KMS-11 (cell line): Measurements from ENCODE around the gene TPM4.

Experiments
- H2AFZ ChIP-seq: fragments of 200-600 bp; sonication (generic); 2 replicates; pipeline ENCODE4 v1.6.1; 2016; ENCODE audit warnings: antibody characterized with exemption, mixed run types, low read depth
- H3K27ac ChIP-seq: fragments of 200-600 bp; sonication (generic); 2 replicates; pipeline ENCODE4 v1.6.1; 2016; ENCODE audit warnings: mild to moderate bottlenecking, mixed run types
- H3K27me3 ChIP-seq: fragments of 200-600 bp; sonication (generic); 2 replicates; pipeline ENCODE4 v1.6.1; 2017; ENCODE audit warnings: mild to moderate bottlenecking, low read depth, mixed run types, moderate library complexity; ENCODE audit not compliant: insufficient read depth
- H3K36me3 ChIP-seq: fragments of 200-600 bp; sonication (generic); 2 replicates; pipeline ENCODE4 v1.6.1; 2017; ENCODE audit warnings: mild to moderate bottlenecking, mixed run types; ENCODE audit not compliant: insufficient read depth
- H3K4me1 ChIP-seq: fragments of 200-600 bp; sonication (generic); 2 replicates; pipeline ENCODE4 v1.6.1; 2016; ENCODE audit warnings: mild to moderate bottlenecking, low read depth, mixed run types; ENCODE audit not compliant: poor library complexity, severe bottlenecking
- H3K4me2 ChIP-seq: fragments of 200-600 bp; sonication (generic); 2 replicates; pipeline ENCODE4 v1.7.0; 2016; ENCODE audit warnings: mild to moderate bottlenecking, mixed run types
- H3K4me3 ChIP-seq: fragments of 200-600 bp; sonication (generic); IDR thresholded peaks from 2 replicates; pipeline ENCODE4 v1.6.1; 2017; ENCODE audit warnings: low read depth, low read length, mixed read lengths; ENCODE audit not compliant: insufficient read depth
- H3K79me2 ChIP-seq: fragments of 200-600 bp; sonication (generic); 2 replicates; pipeline ENCODE4 v1.6.1; 2016; ENCODE audit warnings: low read depth, mixed run types; ENCODE audit not compliant: insufficient read depth
- H3K9ac ChIP-seq: fragments of 200-600 bp; sonication (generic); 2 replicates; pipeline ENCODE4 v1.6.1; 2016; ENCODE audit warnings: mild to moderate bottlenecking, mixed run types
- H4K20me1 ChIP-seq: fragments of 200-600 bp; sonication (generic); 2 replicates; pipeline ENCODE4 v1.6.1; 2016; ENCODE audit warnings: mild to moderate bottlenecking, mixed run types; ENCODE audit not compliant: insufficient read depth
- TF ChIP-seq, protein P1 (sequence below): fragments of 200-600 bp; sonication (generic); conservative IDR thresholded peaks from 2 replicates; pipeline ENCODE4 v1.6.1; 2017; ENCODE audit warnings: low read depth, mild to moderate bottlenecking, antibody characterized with exemption, low read length, moderate library complexity, mixed read lengths

TPM4 gene

DNA sequence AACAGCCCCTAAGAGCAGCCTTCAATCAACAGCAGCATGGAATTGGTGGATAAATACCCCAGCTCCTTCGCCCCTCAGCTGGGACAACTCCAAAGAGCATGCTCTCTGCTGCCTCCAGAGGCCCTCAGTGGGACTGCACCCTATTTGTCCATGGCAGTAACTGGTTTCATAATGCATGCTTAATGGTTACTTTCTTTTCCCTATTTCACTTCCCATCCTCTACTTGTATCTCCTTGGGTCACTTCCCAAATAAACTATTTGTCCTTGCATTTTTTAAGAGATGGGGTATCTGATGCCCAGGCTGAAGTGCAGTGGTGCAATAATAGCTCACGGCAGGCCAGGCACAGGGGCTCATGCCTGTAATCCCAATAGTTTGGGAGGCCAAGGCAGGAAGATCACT, 13.5 kb upstream of the TPM4 start:
- Histone ChIP-seq H3K27me3 (peaks cover 4% of the 10 kb centered on the region; the same call in 1 of the 2 replicates), H3K4me2 (no peak overlapping the region), H2AFZ (no peak overlapping the region), H3K27ac (no peak overlapping the region), H3K4me1 (no peaks in the 10 kb centered on the region), H3K79me2 (no peaks in the 10 kb centered on the region), H4K20me1 (no peaks in the 10 kb centered on the region), H3K36me3 (no peaks in the 10 kb centered on the region), H3K9ac (no peak overlapping the region), H3K4me3 (no peak overlapping the region)
- TF ChIP-seq, protein P1, sequence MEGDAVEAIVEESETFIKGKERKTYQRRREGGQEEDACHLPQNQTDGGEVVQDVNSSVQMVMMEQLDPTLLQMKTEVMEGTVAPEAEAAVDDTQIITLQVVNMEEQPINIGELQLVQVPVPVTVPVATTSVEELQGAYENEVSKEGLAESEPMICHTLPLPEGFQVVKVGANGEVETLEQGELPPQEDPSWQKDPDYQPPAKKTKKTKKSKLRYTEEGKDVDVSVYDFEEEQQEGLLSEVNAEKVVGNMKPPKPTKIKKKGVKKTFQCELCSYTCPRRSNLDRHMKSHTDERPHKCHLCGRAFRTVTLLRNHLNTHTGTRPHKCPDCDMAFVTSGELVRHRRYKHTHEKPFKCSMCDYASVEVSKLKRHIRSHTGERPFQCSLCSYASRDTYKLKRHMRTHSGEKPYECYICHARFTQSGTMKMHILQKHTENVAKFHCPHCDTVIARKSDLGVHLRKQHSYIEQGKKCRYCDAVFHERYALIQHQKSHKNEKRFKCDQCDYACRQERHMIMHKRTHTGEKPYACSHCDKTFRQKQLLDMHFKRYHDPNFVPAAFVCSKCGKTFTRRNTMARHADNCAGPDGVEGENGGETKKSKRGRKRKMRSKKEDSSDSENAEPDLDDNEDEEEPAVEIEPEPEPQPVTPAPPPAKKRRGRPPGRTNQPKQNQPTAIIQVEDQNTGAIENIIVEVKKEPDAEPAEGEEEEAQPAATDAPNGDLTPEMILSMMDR: peak; percentile 93

DNA sequence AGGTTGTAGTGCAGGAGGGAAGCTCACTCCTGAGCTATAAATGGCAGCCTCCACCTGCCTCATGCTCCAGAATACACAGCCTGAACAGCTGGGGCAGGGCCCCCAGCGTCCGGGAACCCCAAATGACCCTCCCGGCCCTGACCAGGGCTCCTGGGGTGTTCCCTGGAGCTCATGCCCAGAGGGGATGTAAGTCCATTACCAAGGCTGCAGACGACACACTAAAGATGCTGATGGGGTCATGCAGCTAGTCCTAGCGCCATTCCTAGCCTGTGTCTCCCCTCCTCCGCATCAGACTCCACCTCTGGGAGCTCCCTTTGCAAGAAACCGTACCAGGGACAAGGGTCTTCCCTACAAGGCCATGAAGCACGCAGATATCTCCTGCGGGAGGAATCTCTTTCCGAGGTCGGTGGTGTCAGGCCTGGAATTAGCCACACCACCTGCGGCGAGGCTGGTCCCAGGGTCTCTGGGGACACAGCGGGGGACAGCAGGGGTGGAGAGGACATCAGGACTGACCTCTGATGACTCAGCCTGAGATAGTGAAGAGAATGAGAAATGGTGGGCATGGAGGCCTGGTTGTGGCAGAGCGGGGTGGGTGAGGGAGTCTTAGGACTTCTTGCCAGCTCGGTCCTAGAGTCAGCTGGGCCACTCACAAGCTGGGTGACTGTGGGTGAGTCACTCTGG, 11.9 kb upstream of the TPM4 start:
- H3K4me2 ChIP-seq: no peak overlapping the region
- no peaks in the 10 kb centered on the region for H3K36me3 ChIP-seq
- TF ChIP-seq, protein P1: no peak
- H3K27ac ChIP-seq: no peak overlapping the region
- H3K27me3 ChIP-seq: no peaks in the 10 kb centered on the region; the same call in 1 of the 2 replicates
- no peak overlapping the region for H3K9ac ChIP-seq
- H3K4me3 ChIP-seq: no peak overlapping the region
- H3K79me2 ChIP-seq: no peaks in the 10 kb centered on the region
- H4K20me1 ChIP-seq: no peaks in the 10 kb centered on the region
- H3K4me1 ChIP-seq: no peaks in the 10 kb centered on the region
- no peak overlapping the region for H2AFZ ChIP-seq

DNA sequence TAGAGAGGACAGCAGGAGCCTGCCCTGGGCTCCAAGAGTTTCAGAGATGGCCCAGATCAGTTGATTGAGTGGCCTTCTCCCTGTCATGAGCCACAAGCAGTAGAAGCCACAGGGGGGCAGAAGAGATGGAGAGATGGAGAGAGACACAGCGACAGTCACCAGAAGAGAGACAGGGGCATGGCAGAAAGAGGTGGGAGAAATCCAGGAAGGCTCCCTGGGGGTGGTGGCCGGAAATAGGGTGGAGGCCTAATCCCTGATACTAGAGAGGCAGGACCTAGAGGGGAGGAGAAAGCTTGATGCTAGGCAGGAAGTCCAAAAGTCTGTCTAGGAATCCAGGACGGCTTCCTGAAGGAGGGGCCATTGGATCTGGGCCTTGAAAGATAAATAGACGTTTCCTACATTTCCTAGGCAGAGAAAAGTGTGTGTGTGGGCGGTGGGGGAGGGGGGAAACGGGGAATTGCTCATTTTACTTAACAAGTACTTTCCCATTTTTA, 9.6 kb upstream of the TPM4 start:
- H3K4me1 ChIP-seq: no peaks in the 10 kb centered on the region
- no peaks in the 10 kb centered on the region for H3K36me3 ChIP-seq
- no peak overlapping the region for H2AFZ ChIP-seq
- no peaks in the 10 kb centered on the region for H4K20me1 ChIP-seq
- H3K79me2 ChIP-seq: no peaks in the 10 kb centered on the region
- H3K4me2 ChIP-seq: no peak overlapping the region
- no peaks in the 10 kb centered on the region for H3K27me3 ChIP-seq
- TF ChIP-seq, protein P1: no peak
- no peak overlapping the region for H3K4me3 ChIP-seq
- no peak overlapping the region for H3K27ac ChIP-seq
- H3K9ac ChIP-seq: no peak overlapping the region

DNA sequence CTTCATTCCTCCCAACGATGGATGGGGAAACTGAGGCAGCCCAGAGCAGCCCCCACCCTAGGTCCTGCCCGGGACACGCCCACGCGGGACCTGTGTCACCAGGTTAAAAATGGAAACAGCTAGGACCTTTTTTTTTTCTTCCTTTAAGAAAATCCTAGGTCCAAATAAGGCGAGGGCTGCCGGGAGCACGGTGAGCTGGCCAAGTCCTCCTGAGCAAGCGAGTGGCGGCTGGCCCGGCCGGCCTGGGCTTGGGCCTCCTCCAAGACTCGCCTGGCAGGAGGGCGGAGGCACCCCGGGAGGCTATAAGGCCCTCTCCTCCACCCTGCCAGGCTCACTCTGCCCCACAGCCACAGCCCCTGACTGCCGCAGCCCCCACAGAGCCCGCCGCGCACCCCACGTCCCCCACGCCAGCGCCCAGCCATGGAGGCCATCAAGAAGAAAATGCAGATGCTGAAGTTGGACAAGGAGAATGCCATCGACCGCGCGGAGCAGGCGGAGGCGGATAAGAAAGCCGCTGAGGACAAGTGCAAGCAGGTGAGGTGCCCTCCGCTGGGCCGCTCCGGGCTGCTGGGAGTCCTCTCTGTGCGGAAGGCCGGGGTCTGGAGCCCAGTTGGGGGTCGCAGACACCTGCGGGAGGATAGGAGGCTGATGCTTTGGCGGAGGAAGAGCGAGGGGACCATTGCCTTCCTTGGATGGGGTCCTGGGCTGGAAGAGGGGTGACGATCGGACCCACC, 8.9 kb upstream of the TPM4 start:
- Histone ChIP-seq H3K27ac (no peak overlapping the region), H3K4me1 (no peaks in the 10 kb centered on the region), H3K79me2 (no peaks in the 10 kb centered on the region), H3K36me3 (no peaks in the 10 kb centered on the region), H3K9ac (no peak overlapping the region), H3K4me2 (no peak overlapping the region), H3K4me3 (no peak overlapping the region), H4K20me1 (no peaks in the 10 kb centered on the region), H3K27me3 (no peaks in the 10 kb centered on the region), H2AFZ (no peak overlapping the region)
- TF ChIP-seq, protein P1: no peak
